ENCODE measurements around the gene PCDHA3.
"Not testable (repeated sequence)": the region's sequence is repeated elsewhere in the genome, so short reads cannot be mapped to it uniquely, and the experiment has no call there.

Gene PCDHA3

DNA sequence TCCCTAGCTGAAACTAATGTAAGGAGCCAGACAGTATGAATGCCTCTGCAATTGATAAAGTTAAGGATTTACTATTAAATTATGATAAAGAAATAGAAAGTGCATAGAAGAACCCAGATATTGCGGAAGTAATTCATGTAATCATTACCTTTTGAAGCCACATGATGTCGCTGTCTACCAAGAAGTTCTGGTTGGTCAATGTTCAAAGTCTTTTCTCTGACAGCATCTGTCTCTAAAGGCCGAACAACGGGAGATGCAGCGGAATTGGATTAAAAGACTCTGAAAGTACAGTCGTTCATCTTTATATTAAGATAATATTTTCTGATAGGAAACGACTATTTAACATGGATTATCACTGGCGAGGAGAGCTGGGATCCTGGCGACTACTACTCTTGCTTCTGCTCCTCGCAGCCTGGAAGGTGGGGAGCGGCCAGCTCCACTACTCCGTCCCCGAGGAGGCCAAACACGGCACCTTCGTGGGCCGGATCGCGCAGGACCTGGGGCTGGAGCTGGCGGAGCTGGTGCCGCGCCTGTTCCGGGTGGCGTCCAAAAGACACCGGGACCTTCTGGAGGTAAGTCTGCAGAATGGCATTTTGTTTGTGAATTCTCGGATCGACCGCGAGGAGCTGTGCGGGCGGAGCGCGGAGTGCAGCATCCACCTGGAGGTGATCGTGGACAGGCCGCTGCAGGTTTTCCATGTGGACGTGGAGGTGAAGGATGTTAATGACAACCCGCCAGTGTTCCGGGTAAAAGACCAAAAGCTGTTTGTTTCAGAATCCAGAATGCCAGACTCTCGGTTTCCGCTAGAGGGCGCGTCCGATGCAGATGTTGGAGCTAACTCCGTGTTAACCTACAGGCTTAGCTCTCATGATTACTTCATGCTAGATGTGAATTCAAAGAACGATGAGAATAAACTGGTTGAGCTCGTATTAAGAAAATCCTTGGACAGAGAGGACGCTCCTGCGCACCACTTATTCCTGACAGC, 40.4 kb downstream of the PCDHA3 start, which contains the start of gene PCDHA8:
PCDHA8 (plus strand) TSS at position 210 of the 985 bp plus-strand sequence; CDS start at position 345, 135 bp downstream.
- H3K4me2 ChIP-seq (ENCODE audit: low read length), result no peak within 1 kb of the TSS
- no peaks in the 10 kb centered on the region for H3K36me3 ChIP-seq (ENCODE audit: insufficient read depth, low read length)
- H3K9ac ChIP-seq (ENCODE audit: low read length), result no peak within 1 kb of the TSS
- H3K4me1 ChIP-seq (ENCODE audit: insufficient read depth, low read length, severe bottlenecking), result no peaks in the 10 kb centered on the region
- H3K9me2 ChIP-seq (ENCODE audit: low read depth, low read length), result no peaks in the 10 kb centered on the region
- H3F3A ChIP-seq (ENCODE audit: insufficient read depth, low read length), result no peaks in the 10 kb centered on the region
- H3K9me3 ChIP-seq (ENCODE audit: low read length), result no peaks in the 10 kb centered on the region
- no peaks in the 10 kb centered on the region for H3K27me3 ChIP-seq (ENCODE audit: insufficient read depth, low read length)
- H3K79me2 ChIP-seq (ENCODE audit: insufficient read depth, low read length), result no peaks in the 10 kb centered on the region
- no peak for TF ChIP-seq EZH2 (IDR thresholded peaks at IDR 0.05; ENCODE audit: borderline replicate concordance, low read length)
- TF ChIP-seq, protein P1, sequence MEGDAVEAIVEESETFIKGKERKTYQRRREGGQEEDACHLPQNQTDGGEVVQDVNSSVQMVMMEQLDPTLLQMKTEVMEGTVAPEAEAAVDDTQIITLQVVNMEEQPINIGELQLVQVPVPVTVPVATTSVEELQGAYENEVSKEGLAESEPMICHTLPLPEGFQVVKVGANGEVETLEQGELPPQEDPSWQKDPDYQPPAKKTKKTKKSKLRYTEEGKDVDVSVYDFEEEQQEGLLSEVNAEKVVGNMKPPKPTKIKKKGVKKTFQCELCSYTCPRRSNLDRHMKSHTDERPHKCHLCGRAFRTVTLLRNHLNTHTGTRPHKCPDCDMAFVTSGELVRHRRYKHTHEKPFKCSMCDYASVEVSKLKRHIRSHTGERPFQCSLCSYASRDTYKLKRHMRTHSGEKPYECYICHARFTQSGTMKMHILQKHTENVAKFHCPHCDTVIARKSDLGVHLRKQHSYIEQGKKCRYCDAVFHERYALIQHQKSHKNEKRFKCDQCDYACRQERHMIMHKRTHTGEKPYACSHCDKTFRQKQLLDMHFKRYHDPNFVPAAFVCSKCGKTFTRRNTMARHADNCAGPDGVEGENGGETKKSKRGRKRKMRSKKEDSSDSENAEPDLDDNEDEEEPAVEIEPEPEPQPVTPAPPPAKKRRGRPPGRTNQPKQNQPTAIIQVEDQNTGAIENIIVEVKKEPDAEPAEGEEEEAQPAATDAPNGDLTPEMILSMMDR (IDR thresholded peaks at IDR 0.05; ENCODE audit: low read length), result peak; percentile 63
- H3K27ac ChIP-seq (ENCODE audit: low read depth, low read length, poor library complexity, severe bottlenecking), result no peak within 1 kb of the TSS
- H3K4me3 ChIP-seq (ENCODE audit: low read depth, low read length, poor library complexity, severe bottlenecking), result no peak within 1 kb of the TSS
- no peak within 1 kb of the TSS for H2AFZ ChIP-seq (ENCODE audit: low read length)
- no peaks in the 10 kb centered on the region for H4K20me1 ChIP-seq (ENCODE audit: insufficient read depth, low read length)

DNA sequence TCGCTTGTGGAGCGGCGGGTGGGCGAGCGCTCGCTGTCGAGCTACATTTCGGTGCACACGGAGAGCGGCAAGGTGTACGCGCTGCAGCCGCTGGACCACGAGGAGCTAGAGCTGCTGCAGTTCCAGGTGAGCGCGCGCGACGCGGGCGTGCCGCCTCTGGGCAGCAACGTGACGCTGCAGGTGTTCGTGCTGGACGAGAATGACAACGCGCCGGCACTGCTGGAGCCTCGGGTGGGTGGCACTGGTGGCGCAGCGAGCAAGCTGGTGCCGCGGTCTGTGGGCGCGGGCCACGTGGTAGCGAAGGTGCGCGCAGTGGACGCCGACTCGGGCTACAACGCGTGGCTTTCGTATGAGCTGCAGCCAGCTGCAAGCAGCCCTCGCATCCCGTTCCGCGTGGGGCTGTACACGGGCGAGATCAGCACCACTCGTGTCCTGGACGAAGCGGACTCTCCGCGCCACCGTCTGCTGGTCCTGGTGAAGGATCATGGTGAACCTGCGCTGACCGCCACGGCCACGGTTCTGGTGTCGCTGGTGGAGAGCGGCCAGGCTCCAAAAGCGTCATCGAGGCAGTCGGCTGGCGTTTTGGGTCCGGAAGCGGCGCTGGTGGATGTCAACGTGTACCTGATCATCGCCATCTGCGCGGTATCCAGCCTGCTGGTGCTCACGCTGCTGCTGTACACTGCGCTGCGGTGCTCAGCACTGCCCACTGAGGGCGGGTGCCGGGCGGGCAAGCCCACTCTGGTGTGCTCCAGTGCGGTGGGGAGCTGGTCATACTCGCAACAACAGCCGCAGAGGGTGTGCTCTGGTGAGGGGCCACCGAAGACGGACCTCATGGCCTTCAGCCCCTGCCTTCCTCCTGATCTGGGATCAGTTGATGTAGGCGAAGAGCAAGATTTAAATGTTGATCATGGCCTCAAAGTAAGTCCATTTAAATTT, 42.2 kb downstream of the PCDHA3 start:
- no peak overlapping the region for H2AFZ ChIP-seq (ENCODE audit: low read length)

DNA sequence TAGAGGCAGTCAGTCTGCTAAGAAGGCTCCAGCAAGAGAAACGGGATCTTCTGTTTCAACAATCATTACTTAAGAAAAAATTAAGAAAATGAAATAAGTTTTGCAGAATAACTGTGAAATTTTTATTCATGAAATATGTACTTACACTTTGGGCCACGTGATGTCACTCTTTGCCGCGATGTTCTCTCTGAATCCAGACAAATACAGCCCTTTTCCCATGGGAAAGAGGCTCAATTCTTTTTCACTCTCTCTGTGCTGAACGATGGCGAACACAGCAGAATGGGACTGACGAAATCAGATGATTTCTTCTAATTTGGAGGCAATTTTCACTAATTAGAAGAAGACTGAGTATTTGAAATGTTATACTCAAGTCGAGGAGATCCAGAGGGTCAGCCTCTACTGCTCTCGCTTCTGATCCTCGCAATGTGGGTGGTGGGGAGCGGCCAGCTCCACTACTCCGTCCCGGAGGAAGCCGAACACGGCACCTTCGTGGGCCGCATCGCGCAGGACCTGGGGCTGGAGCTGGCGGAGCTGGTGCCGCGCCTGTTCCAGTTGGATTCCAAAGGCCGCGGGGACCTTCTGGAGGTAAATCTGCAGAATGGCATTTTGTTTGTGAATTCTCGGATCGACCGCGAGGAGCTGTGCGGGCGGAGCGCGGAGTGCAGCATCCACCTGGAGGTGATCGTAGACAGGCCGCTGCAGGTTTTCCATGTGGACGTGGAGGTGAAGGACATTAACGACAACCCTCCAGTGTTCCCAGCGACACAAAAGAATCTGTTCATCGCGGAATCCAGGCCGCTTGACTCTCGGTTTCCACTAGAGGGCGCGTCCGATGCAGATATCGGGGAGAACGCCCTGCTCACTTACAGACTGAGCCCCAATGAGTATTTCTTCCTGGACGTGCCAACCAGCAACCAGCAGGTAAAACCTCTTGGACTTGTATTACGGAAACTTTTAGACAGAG, 47.6 kb downstream of the PCDHA3 start, which contains the start of gene PCDHA9:
PCDHA9 (plus strand) TSS at position 244 of the 964 bp plus-strand sequence; CDS start at position 358, 114 bp downstream.
- H3K27me3 ChIP-seq (ENCODE audit: insufficient read depth, low read length); H3F3A ChIP-seq (ENCODE audit: insufficient read depth, low read length); H3K9me2 ChIP-seq (ENCODE audit: low read depth, low read length); H3K27ac ChIP-seq (ENCODE audit: low read depth, low read length, poor library complexity, severe bottlenecking); H4K20me1 ChIP-seq (ENCODE audit: insufficient read depth, low read length); H3K9me3 ChIP-seq (ENCODE audit: low read length); H2AFZ ChIP-seq (ENCODE audit: low read length); H3K36me3 ChIP-seq (ENCODE audit: insufficient read depth, low read length); H3K4me1 ChIP-seq (ENCODE audit: insufficient read depth, low read length, severe bottlenecking); H3K4me3 ChIP-seq (ENCODE audit: low read depth, low read length, poor library complexity, severe bottlenecking); H3K9ac ChIP-seq (ENCODE audit: low read length); H3K79me2 ChIP-seq (ENCODE audit: insufficient read depth, low read length); H3K4me2 ChIP-seq (ENCODE audit: low read length): not testable (repeated sequence)

More for the DNA sequence above, 42.2 kb downstream of the PCDHA3 start:
- no peaks in the 10 kb centered on the region for H3K27me3 ChIP-seq (ENCODE audit: insufficient read depth, low read length)
- no peaks in the 10 kb centered on the region for H3K79me2 ChIP-seq (ENCODE audit: insufficient read depth, low read length)
- no peak overlapping the region for H3K4me2 ChIP-seq (ENCODE audit: low read length)
- no peak overlapping the region for H3K4me3 ChIP-seq (ENCODE audit: low read depth, low read length, poor library complexity, severe bottlenecking)
- H3K4me1 ChIP-seq (ENCODE audit: insufficient read depth, low read length, severe bottlenecking), result no peaks in the 10 kb centered on the region
- no peaks in the 10 kb centered on the region for H4K20me1 ChIP-seq (ENCODE audit: insufficient read depth, low read length)
- H3K27ac ChIP-seq (ENCODE audit: low read depth, low read length, poor library complexity, severe bottlenecking), result no peak overlapping the region
- TF ChIP-seq, protein P1 (IDR thresholded peaks at IDR 0.05; ENCODE audit: low read length), result no peak
- TF ChIP-seq EZH2 (IDR thresholded peaks at IDR 0.05; ENCODE audit: borderline replicate concordance, low read length), result no peak
- no peaks in the 10 kb centered on the region for H3K9me2 ChIP-seq (ENCODE audit: low read depth, low read length)
- no peaks in the 10 kb centered on the region for H3K36me3 ChIP-seq (ENCODE audit: insufficient read depth, low read length)
- H3K9ac ChIP-seq (ENCODE audit: low read length), result no peak overlapping the region
- H3K9me3 ChIP-seq (ENCODE audit: low read length), result no peaks in the 10 kb centered on the region
- no peaks in the 10 kb centered on the region for H3F3A ChIP-seq (ENCODE audit: insufficient read depth, low read length)

- H3K4me1 ChIP-seq (ENCODE audit: insufficient read depth, low read length, severe bottlenecking), result not testable (repeated sequence)
Observed at GRCh38 chr5:140849831-140850634, 49.2 kb downstream of the PCDHA3 start.

More at GRCh38 chr5:140849831-140850634, 49.2 kb downstream of the PCDHA3 start:
- not testable (repeated sequence) for H3K4me3 ChIP-seq (ENCODE audit: low read depth, low read length, poor library complexity, severe bottlenecking); H3K27me3 ChIP-seq (ENCODE audit: insufficient read depth, low read length); H4K20me1 ChIP-seq (ENCODE audit: insufficient read depth, low read length); H2AFZ ChIP-seq (ENCODE audit: low read length); H3K79me2 ChIP-seq (ENCODE audit: insufficient read depth, low read length); H3K9me2 ChIP-seq (ENCODE audit: low read depth, low read length); H3K36me3 ChIP-seq (ENCODE audit: insufficient read depth, low read length); H3K4me2 ChIP-seq (ENCODE audit: low read length); H3F3A ChIP-seq (ENCODE audit: insufficient read depth, low read length); H3K9ac ChIP-seq (ENCODE audit: low read length); H3K9me3 ChIP-seq (ENCODE audit: low read length); H3K27ac ChIP-seq (ENCODE audit: low read depth, low read length, poor library complexity, severe bottlenecking)
